Fibroblast of gingiva (primary cell): Measurements from ENCODE around the gene DNAAF8.
A peak's percentile ranks its signal among the peaks of the same experiment; 100 is the strongest.

Experiments used
- DNase-seq: peaks from one replicate; pipeline ENCODE4 v3.0.0-alpha.2; 2011; ENCODE audit warnings: low read depth

Gene DNAAF8

DNA sequence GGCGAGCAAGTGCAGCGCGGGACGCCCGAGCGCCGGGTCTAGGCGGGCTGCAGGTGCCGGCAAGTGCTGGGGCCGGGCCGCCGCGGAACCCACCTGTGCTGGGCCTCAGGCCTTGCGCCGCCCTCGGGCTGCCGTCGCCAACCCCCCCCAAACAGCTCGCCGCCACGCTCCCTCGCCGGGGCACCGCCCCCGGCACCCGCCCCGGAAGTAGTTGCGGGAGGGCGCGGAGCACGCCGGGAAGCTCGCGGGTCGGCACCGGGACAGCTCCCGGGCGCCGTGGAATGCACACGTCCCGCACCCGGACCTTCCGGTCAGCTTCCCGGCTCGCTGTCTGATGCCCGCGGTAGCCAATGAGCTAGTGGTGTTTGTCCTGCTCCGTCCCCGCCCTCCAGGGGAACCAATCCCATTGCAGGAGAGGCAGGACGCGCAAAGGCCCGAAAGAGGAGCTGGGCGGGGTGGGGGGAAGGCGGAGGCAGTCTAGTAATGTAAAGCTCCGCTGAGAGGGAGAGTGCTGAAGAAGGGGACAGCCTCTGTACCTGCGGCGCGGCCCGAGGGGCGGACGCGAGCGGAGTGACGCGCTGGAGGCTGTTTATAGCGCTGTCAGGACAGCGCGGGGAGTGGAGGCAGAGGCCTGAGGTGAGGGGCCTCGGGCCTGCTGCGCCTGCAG is at the start of gene DNAAF8, which contains the start of gene ANKS3:
TSS of gene DNAAF8 (plus strand) at position 475 of the 667 bp plus-strand sequence. CDS start 1,978 bp downstream, outside the sequence.
TSS of gene ANKS3 (minus strand) at position 209 of the 667 bp plus-strand sequence. CDS start 4,122 bp downstream, outside the sequence.
- peak; percentile 98 for DNase-seq

DNA sequence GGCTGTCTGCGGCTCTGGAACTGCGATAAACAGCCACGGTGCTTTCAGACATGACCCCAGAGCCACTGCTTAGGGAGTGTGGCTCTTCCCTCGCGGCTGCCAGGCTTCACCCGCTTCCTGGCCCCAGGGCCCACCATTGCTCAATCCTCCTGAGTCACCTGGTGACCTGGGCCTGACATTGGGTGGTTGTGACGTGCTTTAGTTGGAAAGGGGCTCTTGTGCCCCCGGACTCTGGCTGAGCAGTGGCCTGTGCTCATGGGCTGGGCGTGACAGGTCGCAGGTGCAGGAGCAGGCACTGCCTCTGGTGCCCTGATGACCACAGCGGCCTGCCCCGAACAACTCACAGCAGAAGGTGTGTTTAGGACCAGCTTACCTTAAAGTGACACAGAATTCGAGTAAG is 49.6 kb upstream of the DNAAF8 start:
- DNase-seq, result no peak

DNA sequence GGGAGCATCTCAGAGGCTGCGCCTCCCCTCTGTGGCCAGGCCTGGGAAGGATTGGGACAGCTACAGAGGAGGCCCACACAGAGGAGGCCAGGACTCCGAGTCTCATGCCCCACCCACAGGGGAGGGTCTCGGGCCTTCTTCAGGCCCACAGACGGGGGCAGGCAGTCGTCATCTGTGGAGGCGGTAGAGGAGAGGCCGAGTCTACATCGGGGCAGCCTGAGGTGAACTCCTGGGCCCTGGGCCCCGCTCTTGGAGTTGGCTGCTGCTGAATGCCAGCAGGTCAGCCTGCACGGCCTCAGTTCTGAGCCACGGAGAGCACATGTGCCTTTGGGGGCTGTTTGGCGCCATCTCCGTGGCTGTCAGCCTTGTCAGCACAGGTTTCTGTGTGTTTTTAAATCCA is 49.0 kb upstream of the DNAAF8 start:
- DNase-seq, result no peak

DNA sequence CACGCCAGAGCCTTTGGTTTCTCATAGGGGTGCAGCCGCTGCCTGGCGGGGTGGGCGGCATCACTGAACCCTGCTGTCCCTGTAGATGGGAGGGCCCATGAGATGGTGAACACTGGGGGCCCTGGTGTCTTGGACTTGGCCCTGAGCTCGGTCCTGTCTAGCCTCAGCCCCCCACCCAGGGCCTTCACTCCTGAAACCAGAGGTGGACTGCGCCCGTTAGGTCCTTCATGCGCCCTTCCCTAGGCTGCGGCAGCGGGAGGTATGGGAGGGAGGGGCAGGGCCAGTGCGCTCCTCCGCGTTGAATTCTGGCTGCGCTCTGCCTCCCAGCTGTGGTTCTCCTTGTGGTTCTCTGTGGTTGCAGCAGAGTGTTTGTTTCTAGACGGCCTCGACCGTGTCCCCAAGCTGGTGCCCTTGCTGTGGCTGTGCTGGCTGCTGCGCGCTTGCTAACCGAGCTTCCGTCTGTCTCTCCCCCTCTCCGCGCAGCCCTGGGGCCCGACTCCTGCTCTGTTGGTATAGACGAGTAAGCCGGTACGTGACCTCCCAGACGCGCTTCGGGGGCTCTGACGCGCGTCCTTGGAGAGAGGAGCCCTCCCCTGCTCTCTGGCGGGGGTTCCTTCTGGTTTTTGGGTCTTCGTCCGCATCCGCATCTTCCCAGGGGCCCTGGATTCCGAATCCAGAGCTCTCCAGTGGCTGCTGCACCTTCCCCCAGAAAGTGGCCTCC is 48.4 kb upstream of the DNAAF8 start:
- no peak for DNase-seq

DNA sequence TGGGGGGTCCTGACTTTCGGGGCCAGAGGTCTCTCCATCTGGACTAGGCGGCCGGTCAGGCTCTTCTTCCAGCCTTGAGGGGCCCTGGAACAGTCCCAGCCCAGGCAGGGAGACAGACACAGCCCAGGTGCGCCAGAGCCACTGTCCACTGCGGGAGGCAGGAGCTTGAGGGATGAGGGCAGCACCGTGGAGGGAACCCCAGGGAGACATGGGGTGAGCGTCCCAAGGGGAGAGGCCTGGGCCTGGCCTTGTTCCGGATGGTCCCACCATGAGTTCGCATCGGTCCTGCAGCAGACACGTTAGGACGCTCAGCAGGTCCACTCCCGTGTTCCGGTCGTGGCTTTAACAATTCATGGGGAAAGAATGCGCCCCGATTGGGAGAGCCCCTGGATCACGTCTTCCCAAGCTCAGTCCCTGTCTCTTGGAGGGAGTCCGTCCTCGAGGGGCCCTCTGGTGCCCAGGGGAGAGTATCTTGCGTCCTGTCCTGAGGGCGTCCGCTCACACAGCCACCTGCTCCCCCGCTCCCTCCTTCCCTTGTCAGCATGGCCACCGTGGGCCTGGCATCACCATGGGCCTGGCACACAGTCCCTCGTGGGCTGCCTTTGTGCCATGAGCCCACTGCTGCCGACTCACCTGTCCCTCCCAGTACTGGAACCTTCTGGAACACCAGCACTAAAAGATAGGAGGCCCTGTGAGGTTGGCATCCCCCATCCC is 47.7 kb upstream of the DNAAF8 start:
- DNase-seq, result no peak

DNA sequence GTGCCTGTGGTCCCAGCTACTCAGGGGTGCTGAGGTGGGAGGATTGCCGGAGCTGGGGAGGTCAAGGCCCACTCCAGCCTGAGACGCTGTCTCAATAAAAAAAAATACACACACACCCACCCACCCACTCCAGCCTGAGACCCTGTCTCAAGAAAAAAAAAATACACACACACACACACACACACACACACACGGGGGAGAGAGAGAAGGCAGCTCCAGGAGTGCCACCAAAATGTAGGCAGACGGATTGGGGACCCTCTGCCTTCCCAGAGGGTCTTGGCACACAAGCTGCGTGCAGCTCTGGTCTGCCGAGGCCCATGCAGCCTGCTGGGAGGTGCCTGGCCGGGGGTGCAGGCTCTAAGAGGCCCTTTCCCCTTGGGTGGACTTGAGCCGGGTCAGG is 46.9 kb upstream of the DNAAF8 start:
- DNase-seq, result no peak

DNA sequence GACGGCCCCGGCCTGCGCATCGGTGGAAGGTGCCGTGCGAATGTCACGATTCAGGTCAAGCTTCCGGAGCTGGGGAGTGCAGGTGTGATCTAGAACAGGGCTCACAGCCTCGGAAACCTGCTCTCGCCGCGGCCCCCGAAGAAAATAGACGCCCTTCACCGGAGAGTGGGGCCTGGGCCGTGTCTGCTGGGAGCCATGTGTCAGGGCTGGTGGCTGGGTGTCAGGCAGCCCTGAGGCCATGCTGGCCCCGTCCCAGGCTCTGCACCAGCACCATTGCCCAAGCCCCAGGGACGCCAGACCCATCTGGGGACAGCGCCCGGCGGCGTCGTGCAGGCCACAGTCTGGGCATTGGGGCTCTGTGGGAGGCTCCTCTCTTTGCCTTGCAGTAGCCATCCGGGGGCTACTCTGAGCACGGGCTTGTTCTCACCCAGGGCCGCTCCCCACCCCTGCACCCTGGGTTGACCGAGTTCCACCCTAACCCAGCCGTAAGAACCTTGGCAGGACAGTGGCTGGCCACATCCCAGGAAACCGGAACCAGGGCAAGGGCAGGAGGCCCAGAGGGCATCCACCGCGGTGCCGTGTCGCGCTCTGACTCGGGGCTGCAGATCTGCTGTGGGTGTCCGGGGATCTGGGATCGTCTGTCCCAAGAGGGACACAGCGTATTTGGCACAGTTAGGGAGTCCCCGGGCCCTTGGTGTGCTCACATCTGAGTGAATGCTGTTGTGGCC is 46.2 kb upstream of the DNAAF8 start:
- no peak for DNase-seq

DNA sequence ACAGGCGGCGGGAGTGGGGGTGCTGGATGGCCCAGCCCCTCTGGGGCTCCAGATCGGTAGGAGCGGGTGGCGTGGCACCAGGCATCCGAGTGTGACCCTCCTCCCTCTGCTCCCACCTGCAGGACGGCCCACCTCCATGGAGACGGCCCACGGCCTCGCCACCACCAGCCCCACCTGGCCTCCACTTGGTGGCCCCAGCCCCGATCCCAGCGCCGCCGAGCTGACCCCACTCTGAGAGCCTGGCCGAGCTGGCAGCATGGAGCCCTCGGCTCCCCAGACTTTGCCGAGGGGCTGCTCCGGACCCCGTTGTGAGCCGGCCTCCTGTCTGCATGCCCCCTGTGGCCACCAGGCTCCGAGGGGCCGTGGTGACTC is 45.7 kb upstream of the DNAAF8 start:
- DNase-seq, result no peak

DNA sequence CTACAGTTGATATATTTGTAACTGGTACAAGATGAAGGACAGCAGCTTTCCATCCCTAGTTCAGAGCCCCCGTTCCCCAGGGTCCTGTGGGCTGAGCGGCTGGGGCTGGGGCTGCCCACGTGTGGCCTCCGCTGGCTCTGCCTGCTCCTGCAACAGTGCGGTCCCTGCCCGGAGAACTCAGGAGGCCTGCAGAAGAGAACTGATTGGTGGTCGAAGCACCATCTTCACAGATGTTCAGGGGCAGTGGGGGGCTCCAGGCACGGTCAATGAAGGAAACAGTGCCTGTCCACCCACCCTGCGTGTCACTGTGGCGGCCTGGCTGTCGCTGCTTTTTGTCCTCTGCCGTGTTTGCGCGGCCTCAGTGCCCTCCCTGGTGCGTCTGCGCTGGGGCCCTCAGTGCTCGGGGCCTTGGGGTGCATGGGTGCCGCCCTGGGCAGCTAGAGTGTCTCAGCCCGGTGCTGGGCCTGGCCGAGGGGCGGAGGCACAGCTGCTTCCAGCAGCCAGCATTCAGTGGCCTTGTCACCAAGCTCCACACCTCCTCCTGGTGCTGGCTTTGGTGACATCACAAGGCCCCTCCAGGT is 45.2 kb upstream of the DNAAF8 start:
- no peak for DNase-seq

DNA sequence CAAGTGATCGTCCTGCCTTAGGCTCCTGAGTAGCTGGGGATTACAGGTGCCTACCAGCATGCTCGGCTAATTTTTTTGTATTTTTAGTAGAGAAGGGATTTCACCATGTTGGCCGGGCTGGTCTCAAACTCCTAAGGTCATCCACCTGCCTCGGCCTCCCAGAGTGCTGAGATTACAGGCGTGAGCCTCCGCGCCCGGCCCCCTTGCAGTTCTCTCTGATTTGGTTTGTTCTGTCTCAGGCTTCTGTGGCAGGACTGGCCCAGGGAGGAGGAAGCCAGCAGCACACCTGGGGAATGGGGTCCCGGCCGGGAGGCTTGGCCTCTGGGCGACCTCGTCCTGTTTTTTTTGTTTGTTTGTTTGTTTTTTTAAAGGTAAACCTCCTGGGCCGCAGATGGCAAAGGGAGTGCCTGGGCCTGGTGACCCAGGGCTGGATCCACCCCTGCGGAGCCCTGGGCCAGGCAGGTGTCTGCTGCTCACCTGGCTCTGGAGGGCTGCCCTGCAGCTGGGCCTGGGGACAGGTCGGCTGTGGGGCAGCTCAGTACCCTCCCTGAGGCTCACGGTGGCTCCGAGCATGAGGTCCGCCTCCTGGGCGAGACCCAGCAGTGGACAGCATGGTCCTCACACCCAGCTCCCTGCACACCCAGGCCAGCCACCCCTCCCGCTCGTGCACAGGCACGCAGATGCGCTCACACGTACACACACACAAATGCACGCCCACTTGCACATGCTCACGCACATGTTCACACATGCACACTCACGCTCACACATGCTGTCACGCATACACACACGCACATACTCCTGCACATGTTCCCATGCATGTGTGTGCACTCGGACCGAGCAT is 44.3 kb upstream of the DNAAF8 start:
- no peak for DNase-seq

DNA sequence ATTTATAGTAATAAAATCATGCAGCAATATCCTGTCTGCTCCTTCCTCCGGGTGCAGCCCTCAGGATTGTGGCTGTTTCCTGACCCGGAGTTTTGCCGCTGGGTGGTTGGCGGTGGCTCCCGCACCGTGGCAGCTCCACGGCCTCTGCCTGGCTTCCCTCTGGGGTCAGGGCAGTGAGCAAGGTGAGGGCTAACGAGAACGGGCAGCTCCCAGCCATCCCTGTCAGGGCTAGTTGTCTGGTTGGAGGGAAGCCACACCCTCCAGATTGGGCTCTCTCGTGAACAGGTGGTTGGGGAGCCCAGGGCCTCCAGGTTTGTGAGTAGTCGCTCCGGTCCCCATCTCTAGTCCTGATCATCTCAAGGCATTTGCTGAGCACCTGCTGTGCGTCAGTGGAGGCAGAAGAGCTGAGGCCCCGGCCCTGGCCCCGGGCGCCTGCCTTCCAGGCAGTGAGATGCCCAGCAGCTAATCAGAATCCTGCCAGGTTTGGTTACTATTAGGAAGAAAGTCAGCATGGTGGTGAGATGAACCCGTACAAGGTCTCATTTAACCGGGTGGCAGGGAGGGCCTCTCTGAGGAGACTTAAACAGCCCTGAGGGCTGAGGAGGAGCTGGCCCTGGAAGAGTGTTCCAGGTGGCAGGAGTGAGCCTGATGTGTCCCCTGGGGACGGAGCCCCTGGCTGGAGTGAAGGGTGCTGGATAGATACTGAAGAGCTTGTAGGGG is 43.2 kb upstream of the DNAAF8 start:
- DNase-seq, result no peak

DNA sequence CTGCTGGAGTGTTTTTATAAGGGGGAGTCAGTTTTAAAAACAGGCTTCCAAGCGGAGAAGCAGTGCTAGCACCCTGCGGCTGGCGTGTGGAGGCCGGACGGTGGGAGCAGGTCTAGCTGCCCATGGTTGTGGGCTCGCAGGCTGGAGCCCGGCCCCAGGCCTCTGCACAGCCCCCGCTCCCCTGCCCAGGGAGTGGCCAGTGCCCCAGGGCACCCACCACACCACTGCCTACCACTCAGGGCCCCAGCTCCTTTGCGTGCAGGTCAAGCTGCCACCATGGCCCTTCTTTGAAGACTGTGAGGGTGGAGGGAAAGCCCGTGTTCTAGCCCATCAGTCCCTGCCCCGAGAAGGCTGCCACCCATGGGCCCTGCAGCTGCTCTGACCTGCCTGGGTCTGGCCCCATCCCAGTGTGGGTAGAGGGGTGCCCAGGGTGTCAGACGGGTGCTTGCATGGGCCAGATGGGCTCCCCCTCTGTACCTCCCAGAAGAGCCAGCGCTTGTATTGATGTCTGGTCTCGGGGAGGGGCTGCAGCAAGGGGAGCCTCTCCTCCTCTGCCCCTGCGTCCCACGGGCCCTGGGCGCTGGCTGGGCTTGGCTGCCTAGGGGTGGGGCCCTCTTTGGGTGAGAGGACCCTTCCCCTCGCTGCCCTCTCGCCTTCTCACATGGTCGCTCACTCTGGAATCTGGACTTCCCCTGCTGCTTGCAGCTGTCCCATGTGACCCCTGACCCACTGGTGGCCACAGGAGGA is 42.5 kb upstream of the DNAAF8 start:
- no peak for DNase-seq

DNA sequence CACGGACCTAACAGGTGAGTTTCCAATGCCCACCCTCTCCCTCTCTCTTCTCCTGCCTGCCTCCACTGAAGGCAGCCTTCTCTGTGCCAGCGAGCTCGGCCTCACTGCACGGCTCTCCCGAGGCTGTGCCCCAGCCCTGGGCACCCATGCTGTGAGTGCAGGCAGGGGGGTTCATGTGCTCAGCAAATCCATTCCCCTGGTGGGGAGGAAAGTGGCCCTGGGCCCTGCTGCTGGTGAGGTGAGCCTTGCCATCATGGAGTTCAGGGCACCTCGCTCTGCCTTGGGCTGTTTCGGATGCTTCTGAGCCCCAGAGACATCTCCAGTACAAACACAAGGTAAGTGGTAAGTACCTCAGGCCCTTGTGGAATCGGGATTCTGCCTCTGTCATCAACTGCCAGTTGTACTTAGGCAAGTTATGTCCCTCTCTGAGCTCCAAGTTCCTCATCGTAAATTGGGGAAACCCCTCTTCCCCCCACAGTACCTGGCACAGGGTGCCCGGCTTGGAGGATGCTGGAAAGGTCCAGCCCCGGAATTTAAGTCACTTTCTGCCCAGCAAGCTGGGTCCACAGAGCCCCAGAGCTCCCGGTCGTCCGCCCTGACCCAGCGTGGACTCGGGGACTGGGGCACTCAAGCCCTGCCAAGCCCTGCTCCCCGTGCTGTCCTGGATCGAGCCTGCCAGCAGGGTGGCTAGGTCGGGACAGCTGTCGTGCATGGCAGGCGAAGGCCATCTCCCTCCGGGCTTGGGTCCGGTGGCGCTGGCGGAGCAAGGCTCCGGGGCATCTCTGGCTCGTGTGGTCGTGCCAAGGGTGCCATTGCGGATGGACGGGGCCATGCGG is 41.7 kb upstream of the DNAAF8 start:
- DNase-seq, result no peak

DNA sequence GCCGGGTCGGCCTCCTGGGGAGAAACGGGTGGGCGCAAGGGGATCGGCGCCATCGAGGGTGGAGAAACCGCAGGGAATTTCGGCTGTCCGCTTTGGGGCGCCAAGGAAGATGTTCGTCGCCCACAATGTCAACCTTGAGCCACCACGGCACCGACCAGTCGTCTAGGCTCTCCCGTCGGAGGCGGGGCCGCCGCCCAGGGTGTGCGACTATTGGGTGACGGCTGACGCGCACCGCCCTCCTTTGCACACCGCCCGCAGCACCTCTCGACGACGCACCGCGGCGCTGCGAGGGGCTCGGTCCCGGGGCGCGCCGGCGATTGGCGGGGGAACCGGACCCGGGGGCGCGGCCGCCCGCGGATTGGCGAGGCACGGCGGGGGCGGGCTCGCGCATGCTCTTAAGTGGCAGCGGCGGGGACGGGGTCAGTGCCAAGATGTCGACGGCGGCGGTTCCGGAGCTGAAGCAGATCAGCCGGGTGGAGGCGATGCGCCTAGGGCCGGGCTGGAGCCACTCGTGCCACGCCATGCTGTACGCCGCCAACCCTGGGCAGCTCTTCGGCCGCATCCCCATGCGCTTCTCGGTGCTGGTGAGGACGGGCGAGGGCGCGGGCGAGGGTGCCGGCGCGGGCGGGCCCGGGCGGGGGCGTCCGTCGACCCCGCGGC is 40.9 kb upstream of the DNAAF8 start, which contains the start of gene NUDT16L1:
TSS of gene NUDT16L1 (plus strand) at position 267 of the 660 bp plus-strand sequence. CDS start at position 432, 165 bp downstream.
- DNase-seq, result peak; percentile 93

DNA sequence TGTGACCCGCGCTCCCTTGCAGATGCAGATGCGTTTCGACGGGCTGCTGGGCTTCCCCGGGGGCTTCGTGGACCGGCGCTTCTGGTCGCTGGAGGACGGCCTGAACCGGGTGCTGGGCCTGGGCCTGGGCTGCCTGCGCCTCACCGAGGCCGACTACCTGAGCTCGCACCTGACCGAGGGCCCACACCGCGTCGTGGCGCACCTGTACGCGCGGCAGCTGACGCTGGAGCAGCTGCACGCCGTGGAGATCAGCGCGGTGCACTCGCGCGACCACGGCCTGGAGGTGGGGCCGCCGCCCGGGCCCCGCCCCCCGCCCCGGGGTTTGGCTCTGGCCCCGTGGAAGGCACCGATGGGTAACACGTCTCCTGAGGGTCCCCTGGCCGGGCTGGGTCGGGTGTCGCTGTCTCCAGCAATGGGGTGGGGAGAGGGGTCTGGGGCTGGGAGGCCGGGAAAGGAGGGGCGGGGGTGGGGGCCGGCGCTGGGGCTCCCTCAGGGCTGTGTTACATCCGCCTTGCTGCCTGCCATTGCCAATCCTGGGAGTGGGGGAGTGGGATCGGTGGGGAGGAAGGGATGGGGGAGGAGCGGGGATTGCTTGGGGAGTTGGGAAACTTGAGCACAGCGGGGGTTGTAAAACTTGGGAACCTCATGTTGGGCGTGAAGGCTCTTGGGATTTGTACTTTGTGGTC is 40.2 kb upstream of the DNAAF8 start:
- DNase-seq, result peak; percentile 64

DNA sequence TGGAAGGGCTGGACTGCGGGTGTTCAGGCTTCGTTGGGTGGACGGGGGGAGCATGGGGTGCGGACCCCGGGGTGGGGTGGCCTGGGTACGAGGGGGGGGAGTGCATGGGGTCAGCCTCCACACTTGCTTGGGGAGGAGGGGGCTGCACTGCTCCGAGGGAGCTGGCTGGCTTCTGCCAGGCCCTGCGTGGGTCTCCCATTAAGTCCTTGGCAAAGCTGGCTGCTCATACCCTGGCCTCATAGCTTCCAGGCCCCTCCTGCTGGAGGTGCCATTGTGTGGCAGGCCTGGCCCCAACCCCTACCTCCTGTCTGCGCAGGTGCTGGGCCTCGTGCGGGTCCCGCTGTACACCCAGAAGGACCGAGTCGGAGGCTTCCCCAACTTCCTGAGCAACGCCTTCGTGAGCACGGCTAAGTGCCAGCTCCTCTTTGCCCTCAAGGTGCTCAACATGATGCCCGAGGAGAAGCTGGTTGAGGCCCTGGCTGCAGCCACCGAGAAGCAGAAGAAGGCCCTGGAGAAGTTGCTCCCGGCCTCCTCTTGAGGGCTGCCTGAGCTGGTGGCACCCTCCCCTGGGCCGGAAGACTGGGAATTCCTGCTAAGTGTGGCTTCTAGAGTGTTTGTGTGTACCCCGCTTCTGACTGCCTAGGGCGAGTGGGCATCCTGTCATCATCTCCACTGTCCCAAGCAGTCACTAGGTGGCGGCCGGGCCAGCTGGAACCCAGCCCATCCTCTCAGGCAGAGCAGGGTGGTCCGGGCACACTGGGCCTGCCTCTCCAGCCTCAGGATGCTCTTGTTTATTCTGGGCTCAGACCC is 39.5 kb upstream of the DNAAF8 start:
- no peak for DNase-seq
